Trophoblast cell (in vitro differentiated cells and primary cell): Measurements from ENCODE around the gene ZBTB20.

Experiments used
- DNase-seq, 2 donors: peaks; one replicate each; pipeline ENCODE4 v3.0.0-alpha.2; 2016
- H2AFZ ChIP-seq: 2 replicates; pipeline ENCODE4 v1.6.1; 2013; ENCODE audit warnings: low read length, moderate library complexity, mild to moderate bottlenecking; ENCODE audit not compliant: insufficient read depth, poor library complexity
- H2AK5ac ChIP-seq: 2 replicates; pipeline ENCODE4 v1.6.1; 2013; ENCODE audit warnings: mild to moderate bottlenecking, low read length
- H2BK120ac ChIP-seq: 2 replicates; pipeline ENCODE4 v1.6.1; 2013; ENCODE audit warnings: low read length, mild to moderate bottlenecking, moderate library complexity; ENCODE audit not compliant: insufficient read depth, poor library complexity
- H2BK12ac ChIP-seq: 2 replicates; pipeline ENCODE4 v1.6.1; 2013; ENCODE audit warnings: mild to moderate bottlenecking, low read length, moderate library complexity
- H2BK5ac ChIP-seq: 2 replicates; pipeline ENCODE4 v1.6.1; 2013; ENCODE audit warnings: low read length, low read depth, moderate library complexity, mild to moderate bottlenecking; ENCODE audit not compliant: poor library complexity
- H3K14ac ChIP-seq: 2 replicates; pipeline ENCODE4 v1.6.1; 2013; ENCODE audit warnings: mild to moderate bottlenecking, low read length
- H3K18ac ChIP-seq: 2 replicates; pipeline ENCODE4 v1.6.1; 2013; ENCODE audit warnings: mild to moderate bottlenecking, low read length
- H3K23ac ChIP-seq: 2 replicates; pipeline ENCODE4 v1.6.1; 2013; ENCODE audit warnings: low read length
- H3K27ac ChIP-seq: 2 replicates; pipeline ENCODE4 v1.5.1; 2013; ENCODE audit warnings: low read depth, mild to moderate bottlenecking, inconsistent platforms, low read length, moderate library complexity
- H3K27me3 ChIP-seq: 2 replicates; pipeline ENCODE4 v1.6.1; 2013; ENCODE audit warnings: inconsistent platforms, mild to moderate bottlenecking, low read length, moderate library complexity; ENCODE audit not compliant: insufficient read depth
- H3K36me3 ChIP-seq, 2 experiments: 1 replicate in 1 of 2; 2 replicates in 1 of 2; pipeline ENCODE4 v1.6.1; 2013; ENCODE audit warnings: low read length in 2 of 2, mild to moderate bottlenecking in 2 of 2, moderate library complexity in 1 of 2; ENCODE audit not compliant: insufficient read depth in 2 of 2, control insufficient read depth in 1 of 2
- H3K4ac ChIP-seq: 2 replicates; pipeline ENCODE4 v1.6.1; 2013; ENCODE audit warnings: low read depth, mild to moderate bottlenecking, low read length, moderate library complexity
- H3K4me1 ChIP-seq, 2 experiments: 1 replicate in 1 of 2; 2 replicates in 1 of 2; pipeline ENCODE4 v1.6.1; 2013; ENCODE audit warnings: low read length in 2 of 2, mild to moderate bottlenecking in 2 of 2, moderate library complexity in 1 of 2; ENCODE audit not compliant: insufficient read depth in 2 of 2, control insufficient read depth in 1 of 2
- H3K4me2 ChIP-seq: 2 replicates; pipeline ENCODE4 v1.6.1; 2013; ENCODE audit warnings: inconsistent platforms, mild to moderate bottlenecking, low read length, moderate library complexity
- H3K4me3 ChIP-seq: 2 replicates; pipeline ENCODE4 v1.5.1; 2013; ENCODE audit warnings: mild to moderate bottlenecking, low read depth, low read length, inconsistent platforms
- H3K79me1 ChIP-seq: one replicate; pipeline ENCODE4 v1.6.1; 2013; ENCODE audit warnings: low read length
- H3K79me2 ChIP-seq: 2 replicates; pipeline ENCODE4 v1.6.1; 2013; ENCODE audit warnings: low read length, mild to moderate bottlenecking; ENCODE audit not compliant: control insufficient read depth, insufficient read depth, poor library complexity
- H3K9ac ChIP-seq: 2 replicates; pipeline ENCODE4 v1.6.1; 2013; ENCODE audit warnings: mild to moderate bottlenecking, low read length
- H3K9me3 ChIP-seq: 2 replicates; pipeline ENCODE4 v1.6.1; 2013; ENCODE audit warnings: low read depth, mild to moderate bottlenecking, control low read depth, inconsistent platforms, low read length; ENCODE audit not compliant: insufficient read depth
- H4K12ac ChIP-seq: 2 replicates; pipeline ENCODE4 v1.6.1; 2013; ENCODE audit warnings: low read depth, mild to moderate bottlenecking, low read length, moderate library complexity
- H4K8ac ChIP-seq: 2 replicates; pipeline ENCODE4 v1.6.1; 2013; ENCODE audit warnings: low read depth, mild to moderate bottlenecking, low read length, moderate library complexity
- H4K91ac ChIP-seq: one replicate; pipeline ENCODE4 v1.6.1; 2013; ENCODE audit warnings: low read depth, mild to moderate bottlenecking, low read length, moderate library complexity
- WGBS: extraction: QIAGEN DNeasy Blood & Tissue Kit; methylation state at CpG from one replicate; pipeline ENCODE4 v1.1.7; 2013; ENCODE audit warnings: missing lambda C conversion rate; ENCODE audit not compliant: insufficient read length, insufficient coverage; ENCODE audit errors: extremely low coverage; 5-methylcytosine and 5-hydroxymethylcytosine counted together

The ZBTB20 gene

DNA sequence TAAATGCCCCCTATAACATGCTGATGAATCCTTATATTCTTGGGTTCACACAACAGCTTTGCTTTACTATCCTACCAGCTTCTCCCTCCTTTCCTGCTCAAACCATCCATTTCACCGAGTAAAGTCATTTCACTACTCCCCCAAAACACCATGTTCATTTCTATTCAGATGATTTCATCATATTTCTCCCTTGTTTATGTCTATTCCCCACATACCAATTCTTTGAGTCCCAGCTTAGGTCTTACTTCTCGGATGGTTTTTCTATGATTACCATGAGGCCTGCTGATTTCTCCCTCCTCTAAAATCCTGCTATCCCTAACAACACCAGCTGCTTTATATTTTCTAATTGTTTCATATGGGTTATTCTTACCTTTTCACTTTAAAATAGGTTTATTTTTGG is 621.8 kb downstream of the ZBTB20 start:
- Histone ChIP-seq H4K8ac (no peak overlapping the region), H3K4me2 (no peak overlapping the region), H4K12ac (no peak overlapping the region), H2BK5ac (no peak overlapping the region), H3K9me3 (no peaks in the 10 kb centered on the region), H3K4me1 (no peaks in the 10 kb centered on the region), H2AK5ac (no peak overlapping the region), H3K4ac (no peak overlapping the region), H3K4me3 (no peak overlapping the region), H3K36me3 (no peaks in the 10 kb centered on the region), H3K79me2 (no peaks in the 10 kb centered on the region), H3K18ac (no peak overlapping the region), H3K79me1 (no peaks in the 10 kb centered on the region), H3K27me3 (no peaks in the 10 kb centered on the region), H3K9ac (no peak overlapping the region), H3K23ac (no peak overlapping the region), H2AFZ (no peak overlapping the region), H3K14ac (no peak overlapping the region), H2BK120ac (no peak overlapping the region), H4K91ac (no peak overlapping the region), H3K27ac (no peak overlapping the region), H2BK12ac (no peak overlapping the region)
- DNase-seq, result no peak
- no CpG with 5 or more reads among the region's 2 CpGs for WGBS

DNA sequence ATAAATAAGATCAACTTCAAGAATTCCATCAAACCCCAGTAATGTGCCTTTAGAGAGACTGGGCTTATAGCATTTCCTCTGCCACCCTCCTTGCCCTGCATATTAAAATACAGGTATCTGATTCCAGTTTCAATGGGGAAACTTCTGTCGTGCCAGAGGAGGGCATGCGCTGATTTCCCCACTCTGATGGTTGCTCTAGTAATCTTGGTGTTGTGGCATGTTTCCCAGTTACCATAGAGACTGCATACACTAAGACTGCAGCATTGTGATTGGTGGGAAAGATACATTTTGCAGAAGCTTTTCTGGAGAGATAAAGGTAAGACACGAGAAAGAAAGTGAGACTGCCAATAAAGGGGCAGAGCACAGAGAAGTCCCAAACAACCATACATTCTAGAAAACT is 627.7 kb downstream of the ZBTB20 start:
- H4K12ac ChIP-seq, result no peak overlapping the region
- H3K4me3 ChIP-seq, result no peak overlapping the region
- no peaks in the 10 kb centered on the region for H3K27me3 ChIP-seq
- H2BK12ac ChIP-seq, result no peak overlapping the region
- no CpG with 5 or more reads among the region's 3 CpGs for WGBS
- no peaks in the 10 kb centered on the region for H3K4me1 ChIP-seq
- no peaks in the 10 kb centered on the region for H3K9me3 ChIP-seq
- H2AK5ac ChIP-seq, result no peak overlapping the region
- no peak overlapping the region for H3K9ac ChIP-seq
- no peak overlapping the region for H3K23ac ChIP-seq
- H2AFZ ChIP-seq, result no peak overlapping the region
- H2BK5ac ChIP-seq, result no peak overlapping the region
- no peak overlapping the region for H3K4ac ChIP-seq
- no peak overlapping the region for H4K91ac ChIP-seq
- H3K27ac ChIP-seq, result no peak overlapping the region
- no peak overlapping the region for H3K4me2 ChIP-seq
- no peak overlapping the region for H3K18ac ChIP-seq
- H3K79me2 ChIP-seq, result no peaks in the 10 kb centered on the region
- H3K79me1 ChIP-seq, result no peaks in the 10 kb centered on the region
- no peaks in the 10 kb centered on the region for H3K36me3 ChIP-seq
- peak; percentile 75 to 90 for DNase-seq
- no peak overlapping the region for H2BK120ac ChIP-seq
- H3K14ac ChIP-seq, result no peak overlapping the region
- no peak overlapping the region for H4K8ac ChIP-seq

DNA sequence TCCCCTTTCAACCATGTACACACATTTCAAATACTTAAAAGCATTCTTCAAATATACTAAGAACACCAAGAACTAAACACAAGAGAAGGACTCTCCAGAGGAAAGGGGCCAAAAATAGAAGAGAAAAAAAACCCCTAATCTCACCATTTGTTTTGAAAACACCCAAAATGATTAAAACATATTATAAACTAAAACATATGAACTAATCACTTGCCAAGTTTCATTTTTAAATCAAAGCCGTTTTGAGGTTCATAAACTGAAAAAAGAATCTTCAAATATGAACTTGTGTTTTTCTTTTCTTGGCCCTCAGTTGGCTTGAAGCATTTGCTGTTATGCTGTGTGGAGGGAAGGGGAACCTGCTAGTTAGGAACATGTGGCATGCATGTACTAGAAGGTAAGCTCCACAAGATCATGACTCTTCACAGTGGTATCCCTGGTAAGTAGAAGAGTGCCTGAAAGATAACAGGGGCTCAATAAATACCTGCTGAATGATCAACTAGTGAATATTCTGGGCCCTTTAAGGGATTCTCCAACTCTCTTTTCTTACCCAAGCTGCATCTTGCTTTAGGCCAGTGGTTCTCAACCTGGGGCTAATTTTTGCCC is 628.8 kb downstream of the ZBTB20 start:
- Histone ChIP-seq H3K27ac (no peak overlapping the region), H3K79me2 (no peaks in the 10 kb centered on the region), H3K4me3 (no peak overlapping the region), H4K8ac (no peak overlapping the region), H4K12ac (no peak overlapping the region), H2BK12ac (no peak overlapping the region), H3K18ac (no peak overlapping the region), H3K4me2 (no peak overlapping the region), H3K27me3 (no peaks in the 10 kb centered on the region), H4K91ac (no peak overlapping the region), H2AFZ (no peak overlapping the region), H2AK5ac (no peak overlapping the region), H3K23ac (no peak overlapping the region), H2BK5ac (no peak overlapping the region), H3K9ac (no peak overlapping the region), H3K79me1 (no peaks in the 10 kb centered on the region), H3K36me3 (no peaks in the 10 kb centered on the region), H2BK120ac (no peak overlapping the region), H3K14ac (no peak overlapping the region), H3K4ac (no peak overlapping the region), H3K9me3 (no peaks in the 10 kb centered on the region), H3K4me1 (no peaks in the 10 kb centered on the region)
- WGBS, result no CpG with 5 or more reads among the region's 1 CpG
- peak in 1 of 2 donors; percentile 52 for DNase-seq

DNA sequence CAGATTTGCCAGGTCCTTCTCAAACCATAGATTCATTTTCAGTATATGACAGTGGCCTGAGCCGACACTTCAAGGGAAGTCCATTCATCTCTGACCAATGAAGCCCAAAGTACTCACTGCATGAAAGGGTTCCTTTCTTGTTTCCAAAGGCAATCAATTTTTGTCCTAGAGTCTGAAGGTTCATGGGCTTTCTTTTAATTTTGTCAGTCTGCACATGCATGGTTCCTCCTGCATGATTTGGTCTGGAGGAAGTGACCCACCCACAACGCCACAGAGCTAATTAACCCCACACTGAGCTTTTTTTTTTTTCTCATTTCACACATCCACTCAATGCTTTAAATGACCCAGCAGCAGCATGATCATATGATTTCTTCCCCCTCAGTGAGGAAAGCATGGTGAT is 636.9 kb downstream of the ZBTB20 start:
- no peak overlapping the region for H3K23ac ChIP-seq
- WGBS, result no CpG with 5 or more reads among the region's 2 CpGs
- no peak overlapping the region for H2AFZ ChIP-seq
- H2BK5ac ChIP-seq, result no peak overlapping the region
- no peak overlapping the region for H2BK12ac ChIP-seq
- no peak overlapping the region for H2BK120ac ChIP-seq
- no peaks in the 10 kb centered on the region for H3K4me1 ChIP-seq
- no peaks in the 10 kb centered on the region for H3K36me3 ChIP-seq
- H4K8ac ChIP-seq, result no peak overlapping the region
- no peak for DNase-seq
- no peaks in the 10 kb centered on the region for H3K27me3 ChIP-seq
- H3K4me2 ChIP-seq, result no peak overlapping the region
- H3K9me3 ChIP-seq, result no peaks in the 10 kb centered on the region
- no peak overlapping the region for H3K4ac ChIP-seq
- no peak overlapping the region for H4K12ac ChIP-seq
- no peak overlapping the region for H3K14ac ChIP-seq
- H3K18ac ChIP-seq, result no peak overlapping the region
- no peak overlapping the region for H3K9ac ChIP-seq
- H3K79me2 ChIP-seq, result no peaks in the 10 kb centered on the region
- H3K4me3 ChIP-seq, result no peak overlapping the region
- no peak overlapping the region for H3K27ac ChIP-seq
- no peak overlapping the region for H2AK5ac ChIP-seq
- H4K91ac ChIP-seq, result no peak overlapping the region
- no peaks in the 10 kb centered on the region for H3K79me1 ChIP-seq
